Measurements from ENCODE around the gene CORO2B.

- TF ChIP-seq CTCF (IDR thresholded peaks at IDR 0.05; ENCODE audit: low read depth, low read length) (no peak), POLR2A (IDR thresholded peaks at IDR 0.05; ENCODE audit: extremely low read depth, insufficient read length) (no peak)
Observed at GRCh38 chr15:68677996-68678395, 99.2 kb downstream of the CORO2B start.
